ENCODE data around the gene JHY.
"Not testable (repeated sequence)": the region's sequence is repeated elsewhere in the genome, so short reads cannot be mapped to it uniquely, and the experiment has no call there.

JHY gene

DNA sequence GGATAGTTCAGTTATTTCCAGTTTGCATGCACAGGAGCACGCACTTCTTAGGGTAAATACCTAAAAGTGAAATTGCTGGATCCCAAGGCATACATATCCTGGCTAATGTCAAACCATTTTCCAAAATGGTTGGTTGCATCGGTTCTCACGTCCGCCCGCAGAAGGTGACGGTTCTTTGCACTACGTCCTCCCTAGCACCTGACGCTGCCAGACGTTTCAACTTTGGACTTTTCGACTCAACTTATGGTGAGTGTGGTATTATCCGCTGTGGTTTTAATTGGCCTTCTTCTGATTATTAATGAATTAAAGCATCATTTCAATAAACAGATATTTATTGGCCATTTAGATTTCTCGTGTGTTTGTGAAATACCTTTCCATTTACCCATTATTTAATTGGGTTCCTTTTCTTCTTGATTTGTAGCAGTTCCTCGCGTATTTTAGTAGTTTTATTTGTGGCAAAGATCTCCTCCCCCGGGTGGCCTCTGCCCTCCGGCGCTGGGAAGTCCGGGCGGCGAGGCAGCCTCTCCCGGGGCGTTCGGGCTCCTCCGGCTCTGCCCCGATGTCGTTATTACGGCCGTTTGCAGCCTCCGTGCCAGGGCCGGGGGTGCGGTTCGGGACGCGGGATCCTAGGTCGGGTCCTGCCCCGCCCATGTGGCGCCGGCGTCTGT, at the start of gene JHY:
JHY (plus strand) TSS at position 571 of the 668 bp plus-strand sequence. CDS start 3,091 bp downstream, outside the sequence.
- no peak for DNase-seq

DNA sequence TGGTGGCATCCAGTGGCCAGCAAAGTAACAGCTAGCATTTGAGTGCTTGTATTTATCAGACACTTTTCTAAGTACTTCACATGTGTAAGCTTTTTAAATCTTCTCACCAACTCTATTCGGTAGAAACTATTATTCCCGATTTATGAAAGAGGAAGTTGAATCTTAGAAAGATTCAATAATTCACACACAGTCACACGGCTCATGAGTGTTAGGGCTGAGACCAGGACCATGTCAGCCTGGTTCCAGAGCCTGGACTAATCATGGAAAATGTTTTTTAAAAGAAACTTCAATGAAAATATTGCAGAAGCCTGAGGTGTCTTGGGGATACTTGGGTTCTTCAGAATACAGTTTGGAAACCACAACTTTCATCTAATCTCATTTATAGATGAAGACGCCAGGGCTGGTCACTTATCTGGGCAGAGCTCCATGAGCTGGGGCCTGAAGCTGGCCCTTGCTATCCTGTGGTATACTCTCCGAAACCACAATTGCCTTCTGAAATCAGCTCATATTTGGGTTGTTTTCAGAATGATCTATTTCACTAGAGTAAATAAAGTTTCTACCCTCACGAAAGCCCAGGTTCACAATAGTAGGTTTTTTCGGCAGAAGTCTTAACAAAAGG, 48.6 kb upstream of the JHY start:
- no peak for DNase-seq

DNA sequence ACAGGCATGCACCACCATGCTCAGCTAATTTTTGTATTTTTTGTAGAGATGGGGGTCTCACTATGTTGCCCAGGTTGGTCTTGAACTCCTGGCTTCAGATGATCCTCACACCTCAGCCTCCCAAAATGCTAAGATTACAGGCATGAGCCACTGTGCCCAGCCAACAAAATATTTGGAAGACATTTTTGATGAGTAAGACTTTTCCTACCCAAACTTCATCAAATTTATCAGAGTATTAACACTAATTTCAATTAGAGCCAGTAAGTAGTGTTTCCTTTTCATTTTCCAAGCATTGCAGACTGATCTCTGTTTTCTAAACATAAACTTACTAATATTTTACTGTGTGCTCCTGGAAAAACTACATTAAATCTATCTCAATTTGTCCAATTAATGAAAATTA, 45.6 kb upstream of the JHY start:
- no peak for DNase-seq

DNA sequence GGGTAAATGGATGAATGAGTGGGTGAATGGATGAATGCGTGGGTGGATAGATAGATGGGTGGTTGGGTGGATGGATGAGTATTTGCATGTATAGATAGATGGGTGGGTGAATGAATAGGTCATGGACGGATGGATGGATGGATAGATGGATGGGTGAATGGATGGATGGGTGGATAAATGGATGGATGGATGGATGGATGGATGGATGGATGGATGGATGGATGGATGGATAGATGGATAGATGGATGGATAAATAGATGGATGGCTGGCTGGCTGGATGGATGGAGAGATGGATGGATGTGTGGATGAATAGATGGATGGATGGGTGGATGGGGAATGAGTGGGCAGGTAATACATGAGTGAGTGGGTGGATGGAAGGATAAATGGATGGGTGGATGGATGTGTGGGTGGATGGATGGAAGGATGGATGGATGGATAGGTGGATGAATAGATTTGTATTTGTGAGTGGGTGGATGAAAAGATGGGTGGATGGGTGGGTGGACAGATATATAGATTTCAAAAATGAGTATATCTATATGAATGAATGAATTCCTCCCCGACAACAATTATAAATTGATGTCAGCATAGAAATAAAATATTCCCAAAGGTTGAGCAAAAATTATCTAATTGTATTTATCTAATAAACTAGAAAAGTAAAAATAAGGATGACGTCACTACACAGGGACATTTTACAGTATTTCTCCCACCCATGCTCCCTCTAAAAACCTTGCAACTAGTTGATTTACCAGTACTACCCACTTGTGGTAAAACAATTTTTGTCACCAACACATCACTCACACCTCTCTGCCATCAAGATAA, 44.8 kb upstream of the JHY start:
- no peak for DNase-seq

DNA sequence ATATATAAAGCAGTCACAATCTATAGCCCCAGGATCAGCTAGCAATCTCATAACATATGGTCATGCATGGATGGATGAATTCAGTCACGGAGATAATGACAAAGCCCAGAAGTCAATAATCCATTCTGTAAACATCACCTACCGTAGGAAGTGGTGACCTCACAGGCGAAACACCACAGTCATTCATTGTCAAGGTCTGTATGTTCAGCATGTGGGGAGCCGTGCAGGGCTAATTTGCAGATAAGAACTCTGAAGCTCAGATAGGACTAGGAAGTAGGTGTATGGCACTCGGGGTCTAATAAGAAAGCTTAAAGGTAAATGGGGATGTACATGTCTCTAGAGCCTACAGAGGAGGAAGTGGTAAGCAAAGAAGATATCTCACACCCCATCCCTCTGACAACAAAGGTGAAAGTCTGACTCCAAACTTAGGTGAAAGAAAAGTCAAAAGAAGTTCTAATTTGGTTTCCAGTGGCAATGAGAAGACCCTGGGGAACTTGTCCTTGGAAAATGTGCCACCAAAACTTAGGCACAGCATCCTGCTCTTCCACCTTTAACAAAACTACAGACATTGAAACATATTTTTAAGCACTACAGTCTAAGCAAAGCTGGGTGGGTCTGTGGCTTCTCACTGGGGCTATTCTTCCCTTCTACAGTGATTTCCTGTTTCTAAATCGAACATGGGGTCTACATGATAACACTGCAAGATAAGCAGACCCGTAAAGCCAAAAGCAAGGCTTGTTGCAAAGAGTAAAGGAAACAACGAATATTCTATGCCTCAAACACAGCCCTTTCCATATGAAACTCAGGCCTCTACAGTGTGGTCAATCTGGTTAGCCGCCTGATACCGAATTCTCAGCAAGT, 39.0 kb upstream of the JHY start:
- no peak for DNase-seq

DNA sequence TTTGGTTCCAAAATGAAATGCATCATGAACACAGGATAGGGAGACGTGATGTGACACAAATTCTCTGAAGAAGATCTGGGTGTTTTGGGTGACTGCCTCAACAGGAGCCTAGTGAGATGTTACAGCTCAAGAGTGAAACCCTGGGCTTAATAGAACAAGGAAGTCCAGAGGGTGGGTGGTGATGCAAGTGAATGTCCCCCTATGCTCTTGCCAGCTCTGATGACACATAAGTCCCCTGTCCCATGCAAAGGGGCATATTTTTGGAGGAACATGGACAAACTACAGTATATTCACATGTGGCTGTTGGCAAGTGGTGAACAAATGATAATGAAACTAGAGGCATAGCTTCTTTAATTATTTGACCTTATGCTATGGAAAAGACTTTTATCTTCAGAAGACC, 35.1 kb upstream of the JHY start:
- DNase-seq, result no peak

DNA sequence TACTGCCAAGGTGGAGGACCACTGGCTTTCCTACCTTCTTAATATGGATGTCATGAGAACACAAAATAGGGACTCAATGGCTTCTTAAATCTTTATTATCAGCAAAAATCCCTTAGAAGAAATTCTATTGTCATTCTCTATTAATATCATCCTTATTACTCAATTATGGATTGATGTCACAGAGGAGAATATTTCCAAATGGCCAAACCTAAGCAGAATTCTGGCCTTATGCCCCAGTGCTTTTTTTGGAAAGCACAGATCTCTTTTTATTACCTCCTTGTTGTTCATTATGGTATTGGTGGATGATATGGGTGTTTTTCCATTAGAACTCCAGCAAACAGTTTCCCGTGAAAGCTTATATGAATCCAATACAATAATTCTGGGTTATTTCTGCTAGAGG, 34.4 kb upstream of the JHY start:
- no peak for DNase-seq

DNA sequence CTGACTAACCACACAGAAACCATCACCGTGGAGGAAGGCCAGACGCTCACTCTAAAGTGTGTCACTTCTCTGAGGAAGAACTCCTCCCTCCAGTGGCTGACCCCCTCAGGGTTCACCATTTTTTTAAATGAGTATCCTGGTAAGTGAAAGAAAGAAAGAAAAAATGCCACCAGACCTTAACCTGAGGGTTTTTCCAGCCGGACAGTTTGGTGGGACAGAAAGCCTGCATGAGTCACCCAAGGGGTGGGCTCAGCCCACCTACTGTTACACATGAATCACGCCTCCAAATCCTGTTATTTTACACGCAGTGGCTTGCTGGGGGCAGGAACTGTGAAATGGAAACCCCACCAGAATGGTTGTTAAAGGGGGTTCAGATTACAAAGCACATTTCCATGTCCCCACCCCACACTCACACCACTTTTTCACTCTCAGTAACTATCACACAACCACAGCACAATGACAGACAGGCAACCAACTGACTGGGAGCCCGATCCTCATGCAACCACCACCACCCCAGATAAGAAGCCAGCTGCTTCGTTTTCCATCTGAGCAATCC, 32.4 kb upstream of the JHY start:
- no peak for DNase-seq

DNA sequence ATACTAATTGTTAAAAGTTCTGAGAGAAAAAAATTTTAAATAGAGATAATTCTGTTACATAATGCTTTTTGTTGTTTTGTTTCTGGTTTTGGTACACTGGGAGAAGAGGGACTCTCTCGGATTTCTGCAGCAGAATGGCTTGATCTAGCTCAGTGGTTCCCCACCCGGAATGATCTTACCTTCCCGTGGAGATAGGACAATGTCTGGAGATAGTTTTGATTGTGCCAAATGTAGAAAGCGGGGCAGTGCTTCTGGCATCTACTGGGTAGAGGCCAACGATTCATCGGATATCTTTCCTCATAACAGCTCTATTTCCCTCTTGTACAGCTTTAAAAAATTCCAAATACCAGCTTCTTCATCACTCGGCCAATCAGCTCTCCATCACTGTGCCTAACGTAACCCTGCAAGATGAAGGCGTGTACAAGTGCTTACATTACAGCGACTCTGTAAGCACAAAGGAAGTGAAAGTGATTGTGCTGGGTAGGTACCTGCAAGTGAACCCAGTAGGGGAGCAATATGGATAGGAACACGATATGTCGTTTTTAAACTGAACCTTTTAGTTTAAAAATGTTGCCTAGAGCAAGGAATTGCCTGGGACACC, 31.1 kb upstream of the JHY start:
- no peak for DNase-seq

DNA sequence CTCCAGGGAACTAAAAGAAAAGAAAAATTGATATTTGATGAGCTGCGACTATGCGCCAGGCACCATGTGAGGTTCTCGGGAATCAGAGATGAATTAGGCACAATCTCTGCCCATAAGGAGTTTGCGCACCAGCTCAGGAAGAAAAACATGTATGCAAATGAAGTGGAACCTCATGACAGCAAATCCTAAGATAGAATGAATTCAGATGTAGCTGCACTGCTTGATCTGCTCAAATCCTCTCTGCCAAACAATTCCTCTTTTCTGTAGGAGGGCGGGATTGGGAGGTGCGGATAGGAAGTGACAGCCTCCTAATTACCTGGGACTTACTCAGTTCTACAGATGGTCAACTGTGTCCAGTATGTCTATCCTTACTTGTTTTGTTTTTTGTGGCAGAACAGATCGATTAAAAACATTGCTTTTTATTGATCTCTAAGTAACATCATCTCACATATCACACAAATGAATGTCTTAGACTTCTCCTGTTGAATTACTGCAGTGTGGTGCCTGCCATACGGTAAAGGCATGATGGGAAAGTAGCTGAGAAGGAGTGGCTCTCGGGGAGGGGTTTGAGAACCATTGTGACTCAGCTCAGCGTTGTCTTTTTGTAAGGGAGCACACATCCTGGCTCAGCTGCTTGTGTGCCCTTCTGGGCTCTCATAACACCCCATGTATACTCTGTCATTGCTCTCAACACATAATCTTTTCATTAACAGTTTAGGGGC, 30.3 kb upstream of the JHY start:
- DNase-seq, result no peak

DNA sequence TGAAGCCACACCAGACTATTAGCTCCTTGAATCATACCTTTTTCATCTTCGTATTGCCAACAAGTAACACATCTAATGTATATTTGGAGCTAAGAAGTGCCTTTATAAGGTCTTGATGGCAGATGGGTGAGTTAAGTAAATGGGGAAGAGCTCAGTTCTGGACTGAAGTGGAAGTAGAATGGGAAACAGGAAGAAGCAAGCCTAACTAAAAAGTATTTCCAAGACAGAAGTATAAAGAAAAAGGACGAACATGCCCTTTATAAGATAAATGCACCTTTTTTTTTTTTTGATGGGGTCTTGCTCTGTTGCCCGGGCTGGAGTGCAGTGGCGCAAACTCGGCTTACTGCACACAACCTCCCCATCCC, 29.8 kb upstream of the JHY start:
- no peak for DNase-seq

DNA sequence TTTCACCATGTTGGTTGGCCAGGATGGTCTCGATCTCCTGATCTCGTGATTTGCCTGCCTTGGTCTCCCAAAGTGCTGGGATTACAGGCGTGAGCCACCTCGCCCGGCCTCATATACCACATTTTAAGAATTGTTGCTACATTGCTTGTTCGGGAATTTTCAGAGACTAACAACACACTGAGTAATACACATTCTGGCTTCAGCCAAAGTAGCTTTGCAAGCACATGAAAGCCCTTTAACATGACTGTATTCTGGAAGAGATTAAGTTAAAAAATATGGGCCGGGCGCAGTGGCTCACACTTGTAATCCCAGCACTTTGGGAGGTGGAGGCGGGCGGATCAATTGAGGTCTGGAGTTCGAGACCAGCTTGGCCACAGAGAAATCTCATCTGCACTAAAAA, 29.3 kb upstream of the JHY start:
- DNase-seq, result no peak

DNA sequence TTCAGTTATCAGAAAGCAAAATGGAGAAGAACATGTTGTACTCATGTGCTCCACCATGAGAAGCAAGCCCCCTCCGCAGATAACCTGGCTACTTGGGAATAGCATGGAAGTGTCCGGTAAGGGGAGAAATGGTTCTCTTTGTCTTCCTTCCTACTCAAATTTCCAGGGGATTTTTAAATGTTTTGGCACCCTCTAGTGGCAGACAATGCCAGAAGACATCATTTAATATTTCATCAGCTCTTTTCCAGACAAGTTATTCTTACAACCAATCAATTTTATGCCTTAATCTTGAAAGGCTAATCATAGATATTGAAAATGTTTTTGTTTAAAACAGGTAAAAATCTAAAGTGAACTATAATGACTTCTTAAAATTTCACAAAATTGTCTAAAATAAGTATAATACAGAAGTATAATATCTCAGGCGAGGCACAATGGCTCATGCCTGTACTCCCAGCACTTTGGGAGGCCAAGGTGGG, 28.6 kb upstream of the JHY start:
- DNase-seq, result no peak

DNA sequence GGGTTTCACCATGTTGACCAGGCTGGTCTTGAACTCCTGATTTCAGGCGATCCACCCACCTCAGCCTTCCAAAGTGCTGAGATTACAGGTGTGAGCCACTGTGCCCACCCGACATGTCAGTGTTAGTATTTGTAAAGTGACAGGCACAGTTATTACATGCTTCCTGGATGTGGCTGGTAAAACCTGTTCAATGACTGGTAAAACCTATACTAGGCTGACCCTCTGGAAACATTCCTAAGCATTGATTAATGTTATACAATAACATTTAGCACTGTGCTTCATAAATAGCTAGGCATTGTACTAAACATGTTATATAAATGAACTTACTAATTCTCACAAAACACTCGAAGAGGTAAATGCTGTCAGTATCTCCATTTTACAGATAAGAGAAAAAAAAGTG, 20.9 kb upstream of the JHY start:
- DNase-seq, result no peak

DNA sequence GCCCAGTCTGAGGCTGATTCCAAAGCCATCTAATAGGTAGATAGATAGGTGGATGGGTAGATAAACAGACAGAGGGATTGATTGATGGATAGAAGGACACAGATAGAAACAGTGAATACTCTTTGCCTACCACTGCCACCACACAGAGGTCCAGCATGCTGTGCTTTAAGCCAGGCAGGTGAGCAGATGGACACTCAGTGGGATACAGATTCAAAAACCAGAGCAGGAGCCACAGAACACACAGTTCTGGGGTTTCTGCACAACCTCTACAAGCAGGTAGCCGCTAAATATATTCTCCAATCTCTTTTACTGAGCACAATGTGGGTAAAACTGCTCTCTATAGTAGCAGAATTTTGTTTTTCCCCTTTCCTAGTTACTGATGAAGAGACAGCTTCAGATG, 20.5 kb upstream of the JHY start:
- no peak for DNase-seq

DNA sequence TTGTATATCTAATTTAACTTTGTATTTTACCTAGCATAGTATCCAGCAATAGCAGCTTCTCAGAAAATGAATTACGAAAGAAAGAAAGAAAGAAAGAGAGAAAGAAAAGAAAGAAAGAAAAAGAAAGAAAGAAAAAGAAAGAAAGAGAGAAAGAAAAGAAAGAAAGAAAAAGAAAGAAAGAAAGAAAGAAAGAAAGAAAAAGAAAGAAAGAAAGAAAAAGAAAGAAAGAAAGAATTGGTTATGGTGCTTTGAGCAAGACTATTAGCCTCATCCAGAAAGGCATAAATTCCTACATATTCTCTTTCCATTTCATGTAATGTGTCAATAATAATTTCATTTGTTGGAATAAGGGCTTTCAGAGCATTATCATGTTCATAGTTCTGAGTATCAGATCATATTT, 19.4 kb upstream of the JHY start:
- DNase-seq, result not testable (repeated sequence)

DNA sequence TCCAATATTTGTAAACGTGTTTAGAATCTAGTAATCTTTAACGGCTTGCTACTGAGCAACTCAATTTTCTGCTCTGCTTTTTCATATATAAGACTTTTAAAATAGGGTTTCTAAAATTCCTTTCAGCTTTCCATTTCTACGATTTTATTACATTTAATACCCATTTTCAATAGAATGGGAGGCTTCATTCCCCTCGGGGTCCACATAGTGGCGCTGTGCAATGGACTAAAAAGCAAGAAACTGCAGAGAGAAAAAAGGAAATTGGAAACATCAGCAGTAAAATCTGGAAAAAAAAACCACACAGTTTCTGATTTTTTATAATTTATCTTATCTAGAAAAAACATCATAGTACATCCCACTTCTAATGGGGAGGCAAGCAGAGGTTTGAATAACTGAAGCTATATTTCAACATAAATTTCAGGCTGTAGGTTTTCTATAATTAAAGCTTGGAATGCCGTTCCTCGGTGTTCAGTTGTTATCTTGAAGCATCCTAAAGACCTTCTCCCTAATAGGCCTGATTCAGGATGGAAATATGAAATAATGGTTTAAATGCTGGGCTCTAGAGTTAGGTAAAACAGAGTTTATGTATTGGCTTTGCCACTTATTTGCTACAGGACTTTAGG, 18.7 kb upstream of the JHY start:
- DNase-seq, result no peak

DNA sequence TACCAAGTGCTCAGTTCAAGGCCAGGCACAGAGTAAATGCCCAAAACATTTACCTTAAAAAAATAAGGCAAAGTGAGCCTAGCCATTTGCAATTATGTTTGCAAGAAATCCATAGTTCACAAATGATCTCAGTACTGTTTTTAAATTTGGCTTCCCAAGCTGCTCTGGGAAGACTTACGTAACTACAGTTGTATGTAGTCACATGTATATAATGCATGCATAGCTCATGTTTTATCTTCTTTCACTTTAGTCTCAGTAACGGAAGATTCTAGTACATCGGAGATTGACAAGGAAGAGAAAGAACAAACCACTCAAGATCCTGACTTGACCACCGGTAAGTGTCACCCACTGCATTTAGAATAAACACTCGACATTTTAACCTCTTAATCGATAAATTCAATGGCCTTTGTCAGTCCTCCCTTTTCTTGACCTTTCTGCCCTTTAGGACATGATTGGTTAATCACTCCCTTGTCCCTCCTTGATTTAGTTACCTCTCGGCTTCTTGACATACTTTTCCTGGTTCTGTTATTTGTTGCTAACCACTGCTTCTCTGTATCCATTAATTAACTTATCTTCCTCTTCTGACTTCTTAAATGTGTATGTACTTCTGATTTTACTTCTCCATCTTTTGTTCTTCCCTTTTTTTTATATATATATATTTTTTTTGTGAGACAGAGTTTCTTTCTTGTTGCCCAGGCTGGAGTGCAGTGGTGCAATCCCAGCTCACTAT, 18.0 kb upstream of the JHY start:
- no peak for DNase-seq

DNA sequence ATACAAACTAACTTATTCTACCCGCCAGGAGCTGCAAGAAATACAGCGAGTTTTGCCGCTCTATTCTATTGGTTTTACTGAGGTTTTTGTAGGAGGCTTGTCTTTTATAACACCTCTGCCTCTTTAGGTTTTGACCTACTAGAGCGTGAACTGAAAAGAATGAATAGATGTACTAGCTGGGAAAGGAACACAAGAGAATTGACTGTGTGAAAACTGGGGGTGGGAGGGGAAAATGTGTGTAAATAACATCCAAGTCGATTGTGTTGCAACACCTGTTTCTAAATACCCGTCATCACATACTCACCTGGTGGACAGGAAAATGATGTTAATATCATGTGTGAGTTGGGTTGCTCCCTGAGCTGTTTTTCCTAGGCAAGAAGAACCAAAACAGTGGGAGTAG, 12.9 kb upstream of the JHY start:
- DNase-seq, result no peak

DNA sequence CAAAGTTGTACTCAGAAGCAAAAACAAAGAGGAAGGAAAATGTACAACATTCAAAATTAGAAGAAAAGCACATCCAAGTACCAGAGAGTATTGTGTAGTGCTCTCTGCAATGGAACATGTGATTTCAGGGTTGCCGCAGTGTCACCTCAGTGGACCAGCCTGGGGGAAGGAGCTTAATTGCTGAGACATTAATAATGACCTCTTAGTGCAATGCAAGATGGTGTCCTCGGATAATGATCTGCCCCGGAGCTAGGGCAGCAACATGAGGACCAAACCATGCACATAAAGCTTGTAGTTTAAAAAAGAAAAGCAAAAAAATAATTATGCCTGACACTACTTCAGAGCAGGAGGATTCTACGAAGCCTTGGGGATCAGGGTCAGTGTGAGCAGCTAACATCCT, 11.3 kb upstream of the JHY start:
- DNase-seq, result no peak

DNA sequence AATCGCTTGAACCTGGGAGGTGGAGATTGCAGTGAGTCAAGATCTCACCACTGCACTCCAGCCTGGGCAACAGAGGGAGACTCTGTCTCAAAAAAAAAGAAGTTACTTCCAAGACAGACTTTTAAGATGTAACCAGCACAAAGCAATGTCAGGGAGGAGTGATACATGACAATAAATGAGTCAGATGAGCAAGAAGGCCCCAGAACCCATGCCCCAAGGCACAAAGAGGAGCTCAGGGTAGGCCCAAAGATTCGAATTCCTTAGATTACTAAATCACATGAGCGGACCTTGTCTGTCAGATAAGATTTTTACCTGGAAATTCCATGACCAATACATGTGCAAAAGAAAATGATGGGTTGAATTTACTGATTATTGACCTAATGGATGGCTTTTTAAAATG, 10.5 kb upstream of the JHY start:
- no peak for DNase-seq
